Measurements from ENCODE around the gene EMP1. TPM values are rescaled to one million over a fixed set of nuclear protein-coding genes. Genes with fewer than 3 reads are reported as not detected.

Gene EMP1
- total and polyA plus RNA-seq, 2 of the 8 experiments (the other 6 are each of a cell fraction or from before 2014, with no cell fraction given), result 0.17 to 0.65 TPM

- no peak overlapping the region for H3K18ac ChIP-seq (ENCODE audit: extremely low read depth, low read length)
- no peaks in the 10 kb centered on the region for H4K20me1 ChIP-seq (replicated peaks in 1 of 2; ENCODE audit: control insufficient read depth in 1 of 2, insufficient read depth in 2 of 2, low read length in 2 of 2)
- no peak overlapping the region for H2BK120ac ChIP-seq (replicated peaks; ENCODE audit: low read depth, low read length)
- WGBS, 2 experiments (ENCODE audit: extremely low coverage in 1 of 2, insufficient coverage in 1 of 2, insufficient read length in 1 of 2, insufficient replicate concordance in 2 of 2, low coverage in 1 of 2, low lambda C conversion rate in 2 of 2, missing lambda C conversion rate in 1 of 2), result 94% methylated on average over 5 of the region's 5 CpGs; no CpG with 5 or more reads in 1 of the 2 experiments
- H3K9ac ChIP-seq (replicated peaks in 1 of 4; ENCODE audit: extremely low read depth in 1 of 4, low read depth in 3 of 4, low read length in 3 of 4), result no peak overlapping the region
- no peaks in the 10 kb centered on the region for H3K23me2 ChIP-seq (ENCODE audit: low read depth, low read length)
- no peak overlapping the region for H2AFZ ChIP-seq (ENCODE audit: low read length)
- no peak overlapping the region for H2BK15ac ChIP-seq (ENCODE audit: low read length)
- H2BK5ac ChIP-seq (ENCODE audit: low read depth, low read length), result no peak overlapping the region
- H3K4me2 ChIP-seq (ENCODE audit: insufficient read depth in 1 of 2, low read depth in 2 of 2, low read length in 2 of 2), result no peak overlapping the region
- no peak overlapping the region for H3K27ac ChIP-seq (ENCODE audit: low read depth, low read length)
- no peak overlapping the region for H2AK5ac ChIP-seq (ENCODE audit: low read depth, low read length)
- H4K91ac ChIP-seq (replicated peaks; ENCODE audit: insufficient read length, low read length), result no peak overlapping the region
- no peak for DNase-seq (ENCODE audit: low read depth in 1 of 2, low spot score in 2 of 2)
- no peak for FAIRE-seq
- H4K5ac ChIP-seq (ENCODE audit: insufficient read length, low read depth, low read length), result no peak overlapping the region
- H3K36me3 ChIP-seq (ENCODE audit: control insufficient read depth in 2 of 4, insufficient read depth in 4 of 4, low read length in 3 of 4), result no peaks in the 10 kb centered on the region
- CTCF ChIA-PET (ENCODE audit: partially characterized antibody), result interaction anchor here (1.0 to 4.8 kb wide), 5 partner anchors 10 to 238 kb away, joined by 3 to 35 read pairs (median 4); no protein-coding TSS in a partner anchor
- TF ChIP-seq GABPA (IDR thresholded peaks at IDR 0.05; ENCODE audit: borderline replicate concordance, insufficient read depth, low read length) (no peak), KDM5A (IDR thresholded peaks at IDR 0.05; ENCODE audit: low read length) (no peak), RBBP5 (IDR thresholded peaks at IDR 0.05; ENCODE audit: borderline replicate concordance, low read depth, low read length) (no peak), SIX5 (IDR thresholded peaks at IDR 0.05; ENCODE audit: low read depth, low read length) (no peak), EGR1 (IDR thresholded peaks at IDR 0.05; ENCODE audit: borderline replicate concordance, low read depth, low read length) (no peak), RNF2 (IDR thresholded peaks at IDR 0.05; ENCODE audit: borderline replicate concordance, low read depth, low read length, missing control alignments, poor library complexity, severe bottlenecking) (no peak), JUND (IDR thresholded peaks at IDR 0.05; ENCODE audit: low read length) (no peak), CBX5 (IDR thresholded peaks at IDR 0.05; ENCODE audit: low read depth, low read length) (no peak), PHF8 (conservative IDR thresholded peaks at IDR 0.05; ENCODE audit: low read depth, low read length) (no peak), ASH2L (IDR thresholded peaks at IDR 0.05; ENCODE audit: low read length) (no peak)
- TF ChIP-seq, protein P1, sequence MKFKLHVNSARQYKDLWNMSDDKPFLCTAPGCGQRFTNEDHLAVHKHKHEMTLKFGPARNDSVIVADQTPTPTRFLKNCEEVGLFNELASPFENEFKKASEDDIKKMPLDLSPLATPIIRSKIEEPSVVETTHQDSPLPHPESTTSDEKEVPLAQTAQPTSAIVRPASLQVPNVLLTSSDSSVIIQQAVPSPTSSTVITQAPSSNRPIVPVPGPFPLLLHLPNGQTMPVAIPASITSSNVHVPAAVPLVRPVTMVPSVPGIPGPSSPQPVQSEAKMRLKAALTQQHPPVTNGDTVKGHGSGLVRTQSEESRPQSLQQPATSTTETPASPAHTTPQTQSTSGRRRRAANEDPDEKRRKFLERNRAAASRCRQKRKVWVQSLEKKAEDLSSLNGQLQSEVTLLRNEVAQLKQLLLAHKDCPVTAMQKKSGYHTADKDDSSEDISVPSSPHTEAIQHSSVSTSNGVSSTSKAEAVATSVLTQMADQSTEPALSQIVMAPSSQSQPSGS (IDR thresholded peaks at IDR 0.05; ENCODE audit: low read length), result no peak
- no peak overlapping the region for H4K8ac ChIP-seq (ENCODE audit: extremely low read depth, insufficient read depth, low read length)
- no peak overlapping the region for H3K23ac ChIP-seq (ENCODE audit: insufficient read length)
- no peak overlapping the region for H3K14ac ChIP-seq (ENCODE audit: insufficient read length)
- H3K9me3 ChIP-seq (ENCODE audit: insufficient read depth in 2 of 2, low read depth in 1 of 2, low read length in 1 of 2), result peaks cover 10 to 11% of the 10 kb centered on the region in 2 experiments; a peak in 1 of 4 replicates
- H3K4ac ChIP-seq (replicated peaks; ENCODE audit: insufficient read length, low read depth, low read length), result no peak overlapping the region
- H3K27me3 ChIP-seq (replicated peaks in 1 of 4; ENCODE audit: control insufficient read depth in 3 of 4, extremely low read depth in 1 of 4, insufficient read depth in 3 of 4, low read length in 3 of 4), result no peaks in the 10 kb centered on the region
- no peak overlapping the region for H2BK12ac ChIP-seq (ENCODE audit: low read depth, low read length)
- H3K4me1 ChIP-seq (replicated peaks in 1 of 4; ENCODE audit: control insufficient read depth in 3 of 4, insufficient read depth in 4 of 4, low read length in 3 of 4), result no peaks in the 10 kb centered on the region
- no peak overlapping the region for H2BK20ac ChIP-seq (ENCODE audit: low read length)
- H3K79me2 ChIP-seq (ENCODE audit: control insufficient read depth in 1 of 2, insufficient read depth in 2 of 2, low read length in 2 of 2), result no peaks in the 10 kb centered on the region
- no peak overlapping the region for H3K56ac ChIP-seq (replicated peaks; ENCODE audit: insufficient read length, low read depth, low read length)
- POLR2A ChIA-PET (ENCODE audit: partially characterized antibody), result no interaction called here
- no peaks in the 10 kb centered on the region for H3K79me1 ChIP-seq (ENCODE audit: low read depth, low read length)
- no peak overlapping the region for H3K4me3 ChIP-seq (ENCODE audit: extremely low read depth in 1 of 4, insufficient read depth in 2 of 4, low read depth in 3 of 4, low read length in 4 of 4)
These were observed 26.8 kb downstream of the EMP1 start for GRCh38 chr12:13223179-13223804.

Measured in H1 (cell line).